ENCODE results near the gene HPX.

Gene HPX, protein sequence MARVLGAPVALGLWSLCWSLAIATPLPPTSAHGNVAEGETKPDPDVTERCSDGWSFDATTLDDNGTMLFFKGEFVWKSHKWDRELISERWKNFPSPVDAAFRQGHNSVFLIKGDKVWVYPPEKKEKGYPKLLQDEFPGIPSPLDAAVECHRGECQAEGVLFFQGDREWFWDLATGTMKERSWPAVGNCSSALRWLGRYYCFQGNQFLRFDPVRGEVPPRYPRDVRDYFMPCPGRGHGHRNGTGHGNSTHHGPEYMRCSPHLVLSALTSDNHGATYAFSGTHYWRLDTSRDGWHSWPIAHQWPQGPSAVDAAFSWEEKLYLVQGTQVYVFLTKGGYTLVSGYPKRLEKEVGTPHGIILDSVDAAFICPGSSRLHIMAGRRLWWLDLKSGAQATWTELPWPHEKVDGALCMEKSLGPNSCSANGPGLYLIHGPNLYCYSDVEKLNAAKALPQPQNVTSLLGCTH

GRCh38 chr11:6440906-6441358 is at the start of gene HPX:
TSS of gene HPX (minus strand) at chr11:6440987. CDS start at chr11:6440963, 24 bp downstream.
- DNase-seq (ENCODE audit: low spot score) = no peak

DNA sequence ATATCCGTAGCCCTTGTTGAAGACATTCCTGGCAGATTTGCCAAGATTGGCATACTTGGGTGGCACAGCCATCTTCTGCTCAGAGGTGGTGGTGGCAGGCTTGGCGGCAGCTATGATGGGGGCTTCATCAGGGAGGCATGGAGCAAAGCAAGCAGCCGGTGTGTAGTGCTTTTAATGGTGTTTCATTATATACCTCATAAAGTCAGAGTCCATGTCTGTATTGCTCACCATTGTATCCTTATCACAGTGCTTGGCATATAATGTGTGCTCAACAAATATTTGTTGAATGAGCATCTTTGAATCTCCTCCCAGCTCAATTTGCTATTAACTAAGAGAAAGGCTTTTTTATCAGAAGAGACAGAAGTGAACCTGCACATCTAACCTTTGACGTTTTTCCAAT is 48.5 kb upstream of the HPX start:
- DNase-seq (ENCODE audit: low spot score) = no peak

DNA sequence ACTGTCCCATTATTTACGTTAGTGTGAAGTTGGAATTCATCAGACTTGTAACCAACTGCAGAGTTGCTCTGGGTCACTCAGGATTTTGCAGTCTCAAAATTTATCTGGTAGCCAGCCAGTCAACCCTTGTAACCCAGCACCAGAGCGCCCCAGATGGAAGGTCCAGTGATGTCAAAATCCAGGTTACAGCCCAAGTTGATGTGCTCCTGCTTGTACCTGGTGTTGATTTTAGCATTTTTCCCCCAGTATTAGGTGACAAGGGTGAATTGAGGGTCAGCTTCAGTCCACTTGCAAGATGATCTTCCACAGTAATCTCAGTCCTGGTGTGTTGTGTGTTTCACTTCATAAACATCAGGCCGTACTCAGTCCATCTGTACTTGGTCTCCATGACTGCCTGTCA is 48.0 kb upstream of the HPX start:
- no peak for DNase-seq (ENCODE audit: low spot score)

DNA sequence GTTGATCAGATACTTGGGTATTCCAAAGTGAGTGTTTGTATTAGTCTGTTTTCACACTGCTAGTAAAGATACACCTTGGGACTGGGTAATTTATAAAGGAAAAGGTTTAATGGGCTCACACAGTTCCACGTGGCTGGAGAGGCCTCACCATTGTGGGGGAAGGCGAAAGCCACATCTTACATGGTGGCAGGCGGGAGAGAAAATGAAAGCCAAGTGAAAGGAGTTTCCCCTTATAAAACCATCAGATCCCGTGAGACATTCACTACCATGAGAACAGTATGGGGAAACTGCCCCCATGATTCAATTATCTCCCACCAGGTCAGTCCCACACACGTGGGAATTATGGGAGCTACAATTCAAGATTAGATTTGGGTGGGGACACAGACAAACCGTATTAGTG is 47.6 kb upstream of the HPX start:
- no peak for DNase-seq (ENCODE audit: low spot score)

DNA sequence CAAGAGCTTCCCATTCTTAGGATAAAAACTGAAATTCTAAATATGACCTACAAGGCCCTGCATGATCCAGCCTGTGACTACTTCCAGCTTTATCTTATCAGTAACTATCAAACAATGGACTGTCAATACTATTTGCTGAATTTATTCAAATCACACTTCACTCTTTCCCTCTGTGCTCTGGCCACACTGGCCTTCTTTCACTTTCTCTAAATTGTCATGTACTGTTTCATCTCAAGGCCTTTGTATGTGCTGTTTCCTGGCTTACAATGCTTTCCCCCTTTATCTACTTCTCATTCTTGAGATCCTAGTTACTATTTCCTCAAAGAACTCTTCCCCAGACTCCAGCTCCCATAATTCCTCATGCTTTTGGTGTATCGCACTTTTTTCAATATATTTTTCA is 46.2 kb upstream of the HPX start:
- DNase-seq (ENCODE audit: low spot score) = no peak

- DNase-seq (ENCODE audit: low spot score) = no peak
Measured at GRCh38 chr11:6486256-6486655, 45.5 kb upstream of the HPX start.

GRCh38 chr11:6485661-6486060 is 44.9 kb upstream of the HPX start:
- DNase-seq (ENCODE audit: low spot score) = no peak

DNA sequence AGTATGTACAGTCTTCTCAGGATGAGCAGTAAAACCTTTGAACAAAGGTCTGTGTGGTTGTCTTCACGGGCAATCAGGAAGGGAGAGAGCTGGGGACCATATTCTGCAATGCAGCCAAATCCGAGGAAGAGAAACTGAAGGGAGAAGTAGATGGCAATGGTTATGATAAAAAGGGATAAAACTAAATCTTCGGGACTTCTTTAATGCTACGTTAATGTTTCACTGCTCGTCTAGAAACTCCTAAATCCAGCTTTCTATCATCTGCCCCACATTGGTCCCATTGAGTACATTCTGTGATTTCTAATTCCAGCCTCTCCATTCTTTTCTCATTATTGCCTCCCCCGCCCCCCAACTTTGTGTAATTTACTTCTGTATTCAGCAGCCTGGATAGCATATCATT is 42.2 kb upstream of the HPX start:
- DNase-seq (ENCODE audit: low spot score) = no peak

DNA sequence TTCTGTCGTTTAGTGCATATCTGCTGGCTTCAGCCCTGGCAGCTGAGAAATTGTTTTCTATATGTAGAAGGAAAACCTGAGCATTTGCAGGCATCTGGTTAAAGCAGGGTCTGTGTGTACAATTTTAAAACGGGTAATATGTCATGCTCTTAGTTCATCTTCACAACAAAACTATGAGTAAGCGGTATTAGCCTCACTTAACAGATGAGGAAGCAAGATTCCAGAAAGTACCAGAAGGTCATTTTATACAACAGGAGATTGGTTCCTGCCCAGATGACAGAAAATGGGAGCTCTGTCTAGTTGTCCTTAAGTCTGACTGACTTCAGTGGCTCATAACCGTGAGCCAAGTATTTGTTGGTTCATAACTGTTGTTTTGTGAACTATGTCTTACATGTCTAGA is 41.7 kb upstream of the HPX start:
- no peak for DNase-seq (ENCODE audit: low spot score)

DNA sequence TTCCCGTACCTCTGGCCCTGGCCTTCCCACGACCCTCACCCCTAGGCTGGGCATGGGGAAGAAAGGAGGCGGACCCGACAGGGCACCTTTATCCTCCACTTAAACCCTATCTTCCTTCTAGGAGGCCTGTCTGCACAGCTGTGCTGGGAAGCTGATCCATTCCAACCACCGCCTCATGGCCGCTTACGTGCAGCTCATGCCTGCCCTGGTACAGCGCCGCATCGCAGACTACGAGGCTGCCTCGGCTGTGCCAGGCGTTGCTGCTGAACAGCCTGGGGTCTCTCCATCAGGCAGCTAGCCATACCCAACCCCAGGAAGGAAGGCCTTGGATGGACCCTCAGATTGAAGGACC is 41.1 kb upstream of the HPX start:
- DNase-seq (ENCODE audit: low spot score) = no peak

- DNase-seq (ENCODE audit: low spot score) = peak; percentile 94
Measured at GRCh38 chr11:6481012-6481923, 40.5 kb upstream of the HPX start, which contains the start of the genes ARFIP2 and TIMM10B. TSS of gene ARFIP2 (minus strand) at chr11:6481331. CDS start at chr11:6480421, 910 bp downstream. TSS of gene TIMM10B (plus strand) at chr11:6481501. CDS start at chr11:6481517, 16 bp downstream.

GRCh38 chr11:6480299-6480914 is 39.6 kb upstream of the HPX start:
- DNase-seq (ENCODE audit: low spot score) = no peak

DNA sequence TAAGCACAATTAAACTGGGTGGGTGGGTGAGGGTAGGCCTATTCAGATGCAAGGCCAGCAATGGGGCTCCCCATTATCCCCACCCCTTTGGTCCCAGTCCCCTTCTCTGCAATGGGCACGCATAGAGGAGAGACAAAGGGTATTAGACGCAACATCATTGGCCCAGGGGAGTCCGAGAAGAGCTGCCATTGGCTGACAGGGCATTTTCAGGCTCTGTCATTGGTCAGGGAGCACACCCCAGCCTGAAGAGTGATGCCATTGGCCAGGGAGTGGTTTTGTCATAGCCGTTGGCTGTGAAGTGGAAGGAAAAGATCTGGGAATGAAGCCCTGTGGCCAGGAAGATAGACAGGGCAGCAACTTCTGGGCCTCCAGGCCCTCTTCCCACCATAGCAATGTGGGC is 35.8 kb upstream of the HPX start:
- DNase-seq (ENCODE audit: low spot score) = no peak

DNA sequence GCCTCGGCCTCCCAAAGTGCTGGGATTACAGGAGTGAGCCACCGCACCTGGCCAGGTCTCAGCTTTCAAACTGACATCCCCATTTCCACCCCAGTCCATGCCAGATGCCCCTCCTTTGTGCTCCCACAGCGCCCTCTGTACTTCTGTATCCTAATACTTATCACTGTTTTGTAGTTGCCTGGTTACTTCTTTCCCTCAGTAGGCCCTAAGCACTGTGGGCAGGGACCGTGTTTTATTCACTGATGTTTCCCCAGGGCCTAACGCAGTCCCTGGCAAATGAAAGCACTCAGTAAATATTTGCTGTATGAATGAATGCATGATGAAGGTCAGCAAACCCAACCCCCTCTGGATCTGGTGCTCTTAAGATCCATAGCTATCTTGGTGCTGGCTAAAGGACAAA is 35.1 kb upstream of the HPX start:
- no peak for DNase-seq (ENCODE audit: low spot score)

DNA sequence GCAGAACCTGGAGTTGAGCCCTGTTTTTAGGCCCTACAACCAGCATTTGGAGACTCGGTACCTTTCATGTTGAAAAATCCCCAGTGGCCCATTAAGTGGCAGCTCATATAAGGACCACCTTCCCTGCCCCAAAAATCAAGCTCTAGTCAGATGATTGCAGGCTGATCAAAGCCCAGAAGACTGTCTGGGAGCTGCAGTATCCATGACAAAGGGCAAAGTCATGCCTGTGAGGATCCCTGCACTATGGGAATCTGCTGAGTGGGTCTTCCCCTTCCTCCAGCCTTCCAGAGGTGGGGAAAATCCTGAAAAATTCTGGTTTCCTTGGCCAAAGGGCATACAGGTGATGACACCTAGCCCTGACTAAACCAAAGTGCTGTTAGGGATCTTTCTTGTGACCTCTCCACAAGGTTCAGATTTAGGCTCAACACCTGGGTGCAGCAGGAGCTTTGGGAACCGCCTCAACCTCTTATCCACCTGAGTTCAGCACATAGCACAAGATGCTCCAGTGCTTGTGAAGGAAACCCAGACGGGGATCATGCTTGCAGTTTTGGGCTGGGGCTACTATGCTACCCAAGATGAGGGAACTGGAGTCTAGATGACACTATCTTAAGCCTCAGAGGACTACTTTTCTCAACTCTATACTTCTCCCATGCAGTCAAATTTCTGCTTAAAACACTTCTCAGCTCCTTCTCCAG is 34.2 kb upstream of the HPX start:
- DNase-seq (ENCODE audit: low spot score) = no peak

GRCh38 chr11:6474413-6474792 is 33.6 kb upstream of the HPX start:
- no peak for DNase-seq (ENCODE audit: low spot score)

DNA sequence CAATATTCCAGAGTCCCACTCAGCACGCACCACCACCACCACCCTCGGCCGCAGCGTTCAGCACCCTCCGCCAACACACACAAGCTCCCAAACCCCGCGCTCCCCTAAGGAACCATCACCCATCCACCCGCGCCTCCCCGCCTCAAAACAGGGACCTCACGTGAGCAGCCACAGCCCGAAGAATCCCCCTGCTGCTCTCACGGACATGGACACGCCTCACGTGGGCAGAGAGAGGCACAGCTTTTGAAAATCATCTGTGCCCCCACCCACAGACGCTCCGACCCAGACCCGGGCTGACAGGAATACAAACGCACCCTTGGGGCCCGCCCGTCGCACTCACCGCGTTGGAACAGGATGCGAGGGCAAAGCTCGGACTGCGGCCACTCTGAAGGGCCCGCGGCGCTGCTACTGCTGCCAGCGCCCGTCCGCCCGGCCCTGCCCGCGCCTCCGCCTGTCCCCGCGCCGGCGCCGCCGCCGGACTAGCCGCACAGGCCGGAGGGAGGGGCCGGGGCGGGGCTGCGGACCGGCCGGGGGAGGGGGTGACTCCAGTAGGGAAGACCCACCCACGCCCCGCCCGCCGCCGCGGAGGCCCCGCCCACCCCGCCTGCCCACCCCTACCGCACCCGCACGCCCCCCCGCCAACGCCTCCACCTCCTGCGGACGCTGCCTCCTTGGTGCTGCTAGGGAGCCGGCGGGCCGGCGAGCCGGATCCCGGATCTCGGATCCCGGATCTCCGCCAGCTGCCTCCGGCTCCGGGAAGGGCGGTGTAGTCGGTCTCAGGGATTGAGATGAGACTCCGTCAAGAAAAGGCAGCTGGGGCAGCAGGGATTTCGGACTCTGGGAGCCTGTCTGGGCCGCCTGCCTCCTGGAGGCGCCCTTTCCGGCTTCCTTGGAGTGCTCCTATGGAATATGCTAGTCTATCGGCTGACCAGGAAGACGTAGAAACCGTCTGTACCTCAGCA is 32.9 kb upstream of the HPX start, which contains the start of gene TRIM3:
Gene TRIM3 (minus strand): TSS at position 491 of the 962 bp plus-strand sequence. CDS start 8,246 bp downstream, outside the sequence.
- DNase-seq (ENCODE audit: low spot score) = peak; percentile 71

DNA sequence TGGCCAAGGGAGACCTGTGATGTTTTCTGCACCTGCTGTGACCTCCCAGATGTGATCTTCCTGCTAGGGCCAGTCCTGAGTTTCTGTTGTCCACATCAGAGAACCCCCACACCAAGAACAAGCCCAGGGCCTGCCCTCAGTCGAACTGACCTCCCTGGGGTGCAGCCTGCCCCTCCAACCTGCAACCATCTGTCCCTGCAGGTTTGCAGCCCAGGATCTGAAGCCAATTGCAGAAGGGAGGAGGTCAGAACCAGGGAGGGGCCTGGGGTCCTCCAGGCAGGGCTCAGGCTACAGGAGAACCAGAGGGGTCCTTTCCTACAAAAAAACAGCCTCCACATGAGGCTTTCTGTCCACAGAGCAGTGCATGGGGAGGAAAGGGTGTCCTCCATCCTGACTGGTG is 32.1 kb upstream of the HPX start:
- DNase-seq (ENCODE audit: low spot score) = no peak

- DNase-seq (ENCODE audit: low spot score) = no peak
Measured at GRCh38 chr11:6469599-6469998, 28.8 kb upstream of the HPX start.

DNA sequence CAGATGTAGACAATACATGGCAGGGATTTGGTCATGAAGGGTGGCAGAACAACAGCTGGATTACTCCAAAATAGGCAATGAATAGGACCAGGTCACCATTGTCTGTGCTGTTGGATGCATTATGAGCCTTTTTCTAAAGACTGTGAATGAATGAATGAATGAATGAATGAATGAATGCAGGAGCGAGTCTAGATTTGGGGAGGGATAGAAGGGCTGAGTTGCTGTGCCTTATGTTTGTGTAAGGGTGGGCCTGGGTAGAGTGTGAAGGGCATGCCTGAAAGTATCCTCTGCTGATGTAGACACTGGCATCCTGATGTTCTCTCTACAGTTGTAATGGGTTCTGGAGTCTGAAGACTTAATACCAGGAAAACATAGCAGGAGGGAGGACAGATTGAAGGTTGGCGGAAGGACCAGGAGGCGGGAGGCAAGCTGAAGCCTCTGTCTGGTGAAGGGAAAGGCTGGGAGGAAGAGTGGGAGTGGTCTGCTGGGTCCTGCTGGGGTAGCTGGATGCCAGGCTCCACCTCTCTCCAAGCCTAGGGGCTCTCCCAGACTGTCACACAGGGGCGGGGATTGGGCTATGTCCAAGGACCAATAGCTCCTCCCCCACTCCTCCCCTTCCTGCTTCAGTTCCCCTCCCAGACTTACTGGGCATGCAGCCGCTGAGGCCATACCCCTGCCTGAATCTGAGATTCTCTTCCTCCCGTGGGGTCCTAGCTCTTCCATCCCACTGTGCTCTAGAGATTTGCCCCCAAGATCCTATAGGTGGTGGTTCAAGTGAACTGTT is 28.1 kb upstream of the HPX start:
- DNase-seq (ENCODE audit: low spot score) = no peak
